ENCODE results near the gene RMND5A. TPM values are rescaled to one million over a fixed set of nuclear protein-coding genes. Genes with fewer than 3 reads are reported as not detected.

RMND5A gene
- total RNA-seq, 1 experiment from 2014 or later: 120 TPM

DNA sequence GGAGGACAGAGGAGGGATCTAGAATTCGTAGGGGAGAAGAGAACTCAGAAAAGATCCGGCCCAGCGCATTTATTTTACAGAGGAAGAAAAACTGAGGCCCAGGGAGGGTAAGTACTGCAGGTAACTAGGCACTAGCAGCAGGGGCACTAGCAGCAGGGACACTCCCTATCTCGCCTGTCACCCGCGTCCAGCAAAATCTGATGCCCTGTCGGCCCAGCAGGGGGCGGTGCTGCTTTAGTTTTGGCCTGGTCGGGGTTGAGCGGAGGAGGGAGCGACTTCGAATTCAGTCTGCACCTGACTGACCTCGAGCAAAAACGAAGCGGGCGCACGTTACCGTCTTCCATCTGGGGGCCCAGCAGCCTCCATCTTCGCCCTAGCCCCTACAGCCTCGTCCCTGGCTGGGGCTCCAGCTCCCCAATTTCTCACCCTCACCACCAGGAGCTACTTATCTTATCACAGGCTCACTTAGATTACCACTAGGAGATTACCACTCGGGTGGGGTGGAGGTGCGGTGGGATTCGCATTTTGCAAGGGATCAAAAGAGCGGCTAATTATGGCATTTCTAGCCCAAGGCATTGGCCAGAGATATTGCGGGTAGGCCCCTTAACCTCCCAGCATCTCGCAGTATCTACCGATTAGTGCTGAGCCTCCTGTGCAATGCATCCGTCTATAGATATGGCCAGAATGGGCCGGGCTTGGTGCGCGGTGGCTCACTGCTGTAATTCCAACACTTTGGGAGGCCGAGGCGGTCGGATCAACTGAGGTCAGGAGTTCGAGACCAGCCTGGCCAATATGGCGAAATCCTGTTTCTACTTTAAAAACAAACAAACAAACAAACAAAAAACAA, 88.4 kb downstream of the RMND5A start:
- peak overlapping the region; percentile 63 for H3K4me3 ChIP-seq
- DNase-seq: peak; percentile 84 to 93

DNA sequence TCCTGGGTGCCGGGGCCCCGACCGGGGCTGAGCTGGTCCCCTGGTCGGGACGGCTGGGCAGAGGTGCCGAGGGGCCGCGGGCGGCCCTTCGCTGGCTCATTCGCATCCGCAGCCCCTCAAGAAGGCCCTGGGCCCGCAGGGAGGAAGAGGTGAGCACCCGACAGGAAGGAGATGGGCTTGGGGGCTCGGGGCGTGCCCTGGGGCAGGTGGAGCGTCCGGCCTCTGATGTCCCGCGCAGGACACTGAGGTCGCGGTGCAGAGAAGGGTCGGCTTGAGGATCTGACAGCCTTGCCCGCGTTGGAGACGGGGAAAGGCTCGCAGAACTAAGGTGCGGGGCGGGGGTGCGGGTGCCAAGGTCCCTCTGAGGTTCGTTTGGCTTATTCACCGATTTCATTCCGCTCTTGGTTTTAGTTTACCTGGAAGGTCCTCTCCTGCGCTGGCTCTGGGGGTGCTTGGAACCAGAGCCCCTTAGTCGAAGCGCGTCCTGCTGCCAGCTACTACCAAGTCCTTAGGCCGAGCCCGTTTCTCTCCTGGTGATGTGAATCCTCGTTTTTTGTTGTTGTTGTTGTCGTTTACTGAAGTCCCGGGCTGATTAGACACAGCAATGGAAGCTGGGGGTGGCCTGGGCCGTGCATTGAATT, 89.5 kb downstream of the RMND5A start:
- H3K36me3 ChIP-seq: no peaks in the 10 kb centered on the region
- H3K4me1 ChIP-seq: peaks cover 5% of the 10 kb centered on the region; the same call in 1 of the 2 replicates
- H3K27ac ChIP-seq: no peak overlapping the region
- no peak for DNase-seq
- H3K9me3 ChIP-seq (replicated peaks): no peaks in the 10 kb centered on the region
- no peak overlapping the region for H3K4me3 ChIP-seq
- H3K27me3 ChIP-seq: no peaks in the 10 kb centered on the region

More for the DNA sequence above, 88.4 kb downstream of the RMND5A start:
- Histone ChIP-seq H3K36me3 (no peaks in the 10 kb centered on the region), H3K4me1 (peaks cover 5% of the 10 kb centered on the region; the same call in 1 of the 2 replicates), H3K9me3 (replicated peaks) (no peaks in the 10 kb centered on the region), H3K27me3 (no peaks in the 10 kb centered on the region), H3K27ac (no peak overlapping the region)

DNA sequence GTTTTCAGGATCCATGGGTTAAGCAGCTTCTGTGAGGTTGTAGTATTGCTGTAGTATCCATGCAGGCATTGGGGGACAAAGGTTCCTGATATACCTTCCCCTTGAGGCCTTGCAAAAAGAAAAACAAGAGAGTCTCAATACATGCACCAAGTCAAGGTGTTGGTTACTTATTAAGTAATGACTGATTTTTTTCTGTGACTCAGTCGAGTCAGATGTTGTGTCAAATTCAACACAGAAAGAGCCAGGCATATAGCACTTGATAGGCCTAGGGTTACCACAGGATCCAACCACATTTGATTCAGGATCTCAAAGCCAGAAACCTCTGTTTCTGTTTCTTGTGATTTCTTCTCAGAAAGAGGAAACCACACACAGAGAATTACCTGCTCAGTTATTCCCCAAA, 95.5 kb downstream of the RMND5A start:
- Histone ChIP-seq H3K27me3 (peaks cover 5% of the 10 kb centered on the region; the same call in 1 of the 2 replicates), H3K9me3 (replicated peaks) (no peaks in the 10 kb centered on the region), H3K4me3 (no peak overlapping the region), H3K4me1 (no peaks in the 10 kb centered on the region), H3K27ac (no peak overlapping the region), H3K36me3 (no peaks in the 10 kb centered on the region)
- no peak for DNase-seq

DNA sequence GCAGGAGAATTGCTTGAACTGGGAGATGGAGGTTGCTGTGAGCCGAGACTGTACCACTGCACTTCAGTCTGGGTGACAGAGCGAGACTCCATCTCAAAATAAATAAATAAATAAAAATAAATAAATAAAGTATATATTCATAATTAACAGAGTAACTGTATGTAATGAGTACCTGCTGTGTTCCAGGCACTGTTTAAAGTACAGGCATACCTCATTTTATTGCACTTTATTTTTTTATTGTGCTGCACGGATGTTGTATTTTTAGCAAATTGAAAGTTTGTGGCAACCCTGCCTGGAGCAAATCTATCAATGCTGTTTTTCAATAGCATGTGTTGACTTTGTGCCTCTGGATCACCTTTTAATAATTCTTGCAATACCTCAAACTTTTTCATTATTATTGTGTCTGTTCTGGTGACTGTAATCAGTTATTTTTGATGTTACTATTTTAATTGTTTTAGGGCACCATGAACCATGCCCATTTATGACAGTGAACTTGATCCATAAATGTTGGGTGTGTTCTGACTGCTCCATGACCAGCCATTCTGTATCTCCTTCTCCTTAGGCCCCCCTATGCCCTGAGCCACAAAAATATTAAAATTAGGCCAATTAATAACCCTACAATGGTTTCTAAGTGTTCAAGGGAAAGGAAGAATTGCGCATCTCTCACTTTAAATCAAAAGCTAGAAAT, 98.2 kb downstream of the RMND5A start:
- DNase-seq: no peak
- Histone ChIP-seq H3K4me1 (no peaks in the 10 kb centered on the region), H3K4me3 (no peak overlapping the region), H3K27ac (no peak overlapping the region), H3K36me3 (no peaks in the 10 kb centered on the region), H3K27me3 (peaks cover 5% of the 10 kb centered on the region; the same call in 1 of the 2 replicates), H3K9me3 (replicated peaks) (peaks cover 5% of the 10 kb centered on the region)

DNA sequence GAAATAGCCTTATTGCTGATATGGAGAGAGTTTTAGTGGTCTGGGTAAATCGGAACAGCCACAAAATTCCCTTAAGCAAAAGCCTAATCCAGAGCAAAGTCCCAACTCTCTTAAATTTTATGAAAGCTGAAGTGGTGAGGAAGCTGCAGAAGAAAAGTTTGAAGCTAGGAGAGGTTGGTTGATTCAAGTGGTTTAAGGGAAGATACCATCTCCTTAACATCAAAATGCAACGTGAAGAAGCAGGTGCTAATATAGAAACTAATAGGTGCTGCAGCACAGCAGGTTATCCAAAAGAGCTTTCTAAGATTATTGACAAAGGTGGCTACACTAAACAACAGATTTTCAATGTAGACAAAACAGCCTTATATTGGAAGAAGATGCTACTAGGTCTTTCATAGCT, 98.9 kb downstream of the RMND5A start:
- Histone ChIP-seq H3K36me3 (no peaks in the 10 kb centered on the region), H3K4me1 (no peaks in the 10 kb centered on the region), H3K27ac (no peak overlapping the region), H3K9me3 (replicated peaks) (peaks cover 5% of the 10 kb centered on the region), H3K4me3 (no peak overlapping the region), H3K27me3 (peaks cover 5% of the 10 kb centered on the region; the same call in 1 of the 2 replicates)
- DNase-seq: no peak

DNA sequence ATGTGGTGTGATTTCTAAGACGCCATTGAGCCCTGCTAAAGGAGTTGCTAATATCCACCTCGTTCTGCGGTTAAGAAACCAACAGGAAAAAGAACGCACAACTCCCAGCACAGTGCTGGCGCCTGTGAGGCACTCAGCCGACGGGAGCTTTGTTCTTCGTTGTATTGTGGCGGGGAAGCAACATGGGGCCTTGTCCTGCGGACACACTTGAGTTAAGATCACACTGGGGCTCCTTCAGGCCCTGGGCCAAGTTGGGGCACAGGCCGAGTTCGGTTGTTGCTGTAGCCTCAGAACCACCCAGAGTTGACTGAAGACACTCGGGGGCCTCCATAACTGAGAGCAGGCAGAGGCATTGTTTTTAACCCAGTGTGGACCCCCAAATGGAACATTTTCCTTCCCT, 101.2 kb downstream of the RMND5A start:
- no peak for DNase-seq
- H3K27me3 ChIP-seq: peaks cover 13% of the 10 kb centered on the region; the same call in 1 of the 2 replicates

DNA sequence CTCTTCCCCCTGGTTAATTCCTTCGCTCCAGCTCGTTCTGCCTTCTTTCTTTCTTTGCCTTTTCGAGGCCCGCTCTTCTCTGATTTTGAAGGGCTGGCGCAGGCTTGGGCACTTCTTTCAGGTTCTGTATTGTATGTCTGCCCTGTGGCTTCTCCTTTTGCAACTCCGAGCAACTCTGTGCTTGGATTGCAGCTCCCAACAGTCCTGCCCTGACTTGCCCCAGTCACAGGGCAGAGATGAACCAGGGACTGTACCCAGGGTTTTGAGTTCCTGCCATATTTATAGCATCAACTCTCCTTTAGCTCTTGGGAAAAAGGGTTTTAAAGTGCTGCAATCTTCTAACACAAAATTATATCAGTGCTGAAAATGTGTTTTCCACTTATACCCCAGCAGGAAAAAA, 101.8 kb downstream of the RMND5A start:
- H3K4me1 ChIP-seq: no peaks in the 10 kb centered on the region
- H3K27me3 ChIP-seq: peaks cover 14% of the 10 kb centered on the region; the same call in 1 of the 2 replicates
- no peak overlapping the region for H3K4me3 ChIP-seq
- no peaks in the 10 kb centered on the region for H3K36me3 ChIP-seq
- H3K9me3 ChIP-seq (replicated peaks): peaks cover 5% of the 10 kb centered on the region
- no peak for DNase-seq
- H3K27ac ChIP-seq: no peak overlapping the region

More for the DNA sequence above, 101.2 kb downstream of the RMND5A start:
- Histone ChIP-seq H3K9me3 (replicated peaks) (peaks cover 5% of the 10 kb centered on the region), H3K4me3 (no peak overlapping the region), H3K4me1 (no peaks in the 10 kb centered on the region), H3K27ac (no peak overlapping the region), H3K36me3 (no peaks in the 10 kb centered on the region)

DNA sequence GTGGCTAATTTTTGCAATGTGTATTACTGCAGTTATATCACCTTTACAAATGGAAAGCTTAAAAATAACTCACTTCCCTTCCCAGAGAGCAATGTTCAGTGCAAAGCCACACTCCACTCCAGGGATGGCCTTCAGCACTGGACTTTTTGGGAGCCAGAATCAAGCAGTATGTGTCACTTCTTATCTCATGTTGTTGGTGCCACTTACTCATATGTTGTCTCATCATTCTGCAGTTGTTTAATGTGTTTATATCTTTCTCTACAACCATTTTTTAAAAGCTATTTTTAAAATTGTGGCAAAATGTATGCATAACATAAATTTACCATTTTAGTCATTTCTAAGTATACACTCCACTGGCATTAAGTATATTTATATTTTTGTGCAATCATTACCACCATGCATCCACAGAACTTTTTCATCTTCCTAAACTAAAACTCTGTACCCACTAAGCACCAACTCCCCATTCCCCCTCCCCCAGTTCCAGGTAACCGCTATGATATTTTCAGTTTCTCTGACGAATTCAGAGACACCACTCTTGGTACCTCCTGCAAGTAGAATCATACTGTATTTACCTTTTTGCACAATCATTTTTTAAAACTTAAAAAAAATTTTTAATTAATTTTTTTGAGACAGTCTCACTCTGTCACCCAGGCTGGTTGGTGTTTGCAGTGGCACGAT, 102.7 kb downstream of the RMND5A start:
- Histone ChIP-seq H3K9me3 (replicated peaks) (peaks cover 5% of the 10 kb centered on the region), H3K27me3 (peaks cover 18% of the 10 kb centered on the region; the same call in 1 of the 2 replicates), H3K36me3 (no peaks in the 10 kb centered on the region), H3K4me3 (no peak overlapping the region), H3K27ac (no peak overlapping the region), H3K4me1 (no peaks in the 10 kb centered on the region)
- no peak for DNase-seq

DNA sequence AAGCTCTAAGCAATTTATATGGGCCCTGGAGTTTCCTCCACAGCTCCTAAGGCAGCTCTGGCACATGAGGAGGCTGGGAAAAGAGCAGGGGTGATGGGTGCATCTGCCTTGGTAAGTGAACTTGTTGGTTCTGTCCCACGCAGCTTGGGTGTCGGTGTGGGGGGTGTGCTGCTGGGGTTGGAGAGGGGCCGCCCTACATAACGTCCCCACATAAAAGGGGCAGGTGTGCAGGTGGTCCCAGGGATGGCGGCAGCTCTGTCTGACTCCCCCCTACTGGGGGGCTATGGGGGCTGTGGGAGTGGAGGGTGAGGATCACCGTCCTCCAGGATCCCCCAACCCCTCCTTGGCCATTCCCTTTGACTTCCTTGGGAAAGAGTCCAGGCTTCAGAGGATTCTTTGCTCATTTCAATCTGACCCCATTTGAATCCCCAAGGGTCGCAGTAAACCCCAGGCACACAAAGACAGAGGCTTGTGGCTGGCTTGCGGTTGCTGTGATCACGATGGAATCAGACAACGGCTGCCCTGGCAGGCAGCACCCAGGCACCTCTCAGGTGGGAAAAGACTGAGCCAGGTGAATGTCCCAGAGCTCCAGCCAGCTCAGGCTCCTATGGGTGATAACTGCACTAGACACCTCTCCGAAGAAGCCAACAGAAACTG, 105.1 kb downstream of the RMND5A start:
- peaks cover 5% of the 10 kb centered on the region for H3K9me3 ChIP-seq (replicated peaks)

DNA sequence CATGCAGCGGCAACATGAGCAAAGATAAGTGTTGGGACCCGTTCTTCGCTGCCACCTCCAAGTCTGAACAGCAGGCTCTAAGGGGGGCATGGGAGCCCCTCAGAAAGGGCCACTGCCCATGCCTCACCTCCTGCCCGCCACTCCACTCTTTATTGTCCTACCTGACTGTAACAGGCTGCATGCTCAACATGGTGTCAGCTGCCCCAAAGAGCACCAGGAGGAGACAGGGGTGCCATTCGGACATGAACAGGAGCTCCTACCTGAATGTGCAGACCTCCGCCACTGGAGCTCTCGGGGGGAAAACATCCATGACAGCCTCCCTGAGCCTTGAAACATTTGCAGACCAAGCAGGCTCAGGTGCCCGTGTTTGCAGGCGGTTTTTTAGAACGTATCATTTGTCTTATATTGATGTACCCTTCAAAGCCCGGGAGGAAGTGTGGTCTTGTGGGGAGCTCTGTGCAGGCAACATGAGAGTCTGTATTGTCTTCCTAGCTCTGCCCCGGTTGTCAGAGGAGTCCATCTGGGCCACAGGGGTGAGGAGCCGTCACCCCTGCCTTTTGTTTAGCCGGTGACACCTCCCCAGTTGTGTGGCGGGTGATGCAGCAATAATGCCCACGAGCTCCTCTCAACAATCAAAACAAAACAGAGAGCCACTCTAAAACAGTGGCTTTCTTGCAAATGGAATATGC, 105.7 kb downstream of the RMND5A start:
- no peak for DNase-seq
- H3K9me3 ChIP-seq (replicated peaks): peaks cover 5% of the 10 kb centered on the region
- H3K27me3 ChIP-seq: peaks cover 15% of the 10 kb centered on the region; the same call in 1 of the 2 replicates
- H3K27ac ChIP-seq: no peak overlapping the region
- no peaks in the 10 kb centered on the region for H3K36me3 ChIP-seq
- no peak overlapping the region for H3K4me3 ChIP-seq
- no peaks in the 10 kb centered on the region for H3K4me1 ChIP-seq

More for the DNA sequence above, 105.1 kb downstream of the RMND5A start:
- no peak overlapping the region for H3K27ac ChIP-seq
- DNase-seq: no peak
- H3K36me3 ChIP-seq: no peaks in the 10 kb centered on the region
- no peaks in the 10 kb centered on the region for H3K4me1 ChIP-seq
- H3K4me3 ChIP-seq: no peak overlapping the region
- peaks cover 15% of the 10 kb centered on the region; the same call in 1 of the 2 replicates for H3K27me3 ChIP-seq

DNA sequence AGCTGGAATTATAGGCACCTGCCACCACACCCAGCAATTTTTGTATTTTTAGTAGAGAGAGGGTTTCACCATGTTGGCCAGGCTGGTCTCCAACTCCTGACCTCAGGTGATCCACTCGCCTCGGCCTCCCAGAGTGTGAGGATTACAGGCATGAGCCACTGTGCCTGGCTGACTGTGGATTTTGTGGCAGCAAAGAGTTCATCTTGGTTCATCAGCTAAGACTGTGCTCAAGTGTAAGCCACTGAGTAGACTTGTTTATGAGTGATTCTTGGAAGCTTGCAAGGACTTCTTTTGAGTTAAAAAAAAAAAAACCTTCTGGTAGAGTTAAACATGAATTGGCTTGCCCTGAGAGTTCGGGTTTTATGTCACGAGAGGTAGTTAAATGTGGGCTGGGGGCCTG, 106.9 kb downstream of the RMND5A start:
- peaks cover 5% of the 10 kb centered on the region for H3K9me3 ChIP-seq (replicated peaks)
- no peak overlapping the region for H3K4me3 ChIP-seq
- no peak overlapping the region for H3K27ac ChIP-seq
- H3K4me1 ChIP-seq: no peaks in the 10 kb centered on the region
- H3K36me3 ChIP-seq: no peaks in the 10 kb centered on the region
- no peak for DNase-seq
- H3K27me3 ChIP-seq: peaks cover 20% of the 10 kb centered on the region; the same call in 1 of the 2 replicates
